Measurements from ENCODE around the gene FAM20B.

FAM20B gene

DNA sequence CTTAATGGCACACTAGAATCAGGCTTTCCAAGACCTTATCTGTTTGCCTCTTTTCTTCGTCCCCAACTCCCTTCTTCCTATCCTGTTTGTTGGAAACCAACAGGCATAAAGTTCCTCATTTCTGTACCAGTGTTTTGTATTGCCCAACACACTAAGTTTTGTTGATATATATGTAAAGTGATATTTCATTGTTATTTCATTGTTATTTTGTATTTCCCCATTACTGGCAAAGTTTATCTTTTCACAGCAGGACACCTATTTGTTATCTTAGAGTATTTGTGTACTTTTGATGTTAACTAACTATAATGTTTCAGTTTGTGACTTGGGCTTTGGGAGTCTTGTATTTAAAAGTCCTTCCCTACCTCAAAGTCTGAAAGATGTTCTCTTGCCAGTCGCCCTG, 27.1 kb downstream of the FAM20B start:
- Histone ChIP-seq H3K36me3 (ENCODE audit: insufficient read depth, insufficient read length, low read length) (peaks cover 24% of the 10 kb centered on the region), H3K9me3 (ENCODE audit: insufficient read depth, low read length) (no peaks in the 10 kb centered on the region)

DNA sequence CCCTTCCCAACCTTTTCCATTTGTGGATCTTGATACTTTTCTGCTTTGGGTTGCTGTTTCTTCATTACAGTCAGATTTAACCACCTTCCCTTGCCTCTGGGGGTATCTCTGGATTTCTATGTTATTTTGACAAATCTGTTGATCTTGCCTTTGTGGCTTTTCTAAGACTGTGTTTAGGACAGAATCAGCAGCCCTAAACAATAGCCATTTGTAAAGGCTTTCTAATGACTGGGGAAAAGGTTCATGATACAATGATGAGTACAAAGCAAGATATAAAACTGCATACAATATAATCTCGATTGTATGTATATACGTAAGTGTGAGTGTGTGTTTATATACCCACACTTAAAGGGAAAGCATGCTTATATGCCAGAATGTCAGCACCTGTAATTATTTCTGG, 27.8 kb downstream of the FAM20B start:
- DNase-seq (ENCODE audit: low read depth, low spot score), result no peak
- TF ChIP-seq SUZ12 (IDR thresholded peaks at IDR 0.05; ENCODE audit: extremely low read depth, insufficient read depth, insufficient read length) (no peak), YY1 (IDR thresholded peaks at IDR 0.05; ENCODE audit: insufficient read depth, insufficient read length) (no peak), ZNF274 (IDR thresholded peaks at IDR 0.05; ENCODE audit: low read depth, low read length) (no peak)

More for the DNA sequence above, 27.1 kb downstream of the FAM20B start:
- no peak for DNase-seq (ENCODE audit: low read depth, low spot score)
- H3K4me1 ChIP-seq (ENCODE audit: insufficient read depth, insufficient read length), result no peaks in the 10 kb centered on the region
- no peaks in the 10 kb centered on the region for H3K27me3 ChIP-seq (ENCODE audit: insufficient read depth, insufficient read length)
- H3K4me3 ChIP-seq (ENCODE audit: insufficient read length, low read depth), result no peak overlapping the region
- no peak overlapping the region for H3K9ac ChIP-seq (ENCODE audit: insufficient read length, low read depth)
- TF ChIP-seq YY1 (IDR thresholded peaks at IDR 0.05; ENCODE audit: insufficient read depth, insufficient read length) (no peak), ZNF274 (IDR thresholded peaks at IDR 0.05; ENCODE audit: low read depth, low read length) (no peak), SUZ12 (IDR thresholded peaks at IDR 0.05; ENCODE audit: extremely low read depth, insufficient read depth, insufficient read length) (no peak)

DNA sequence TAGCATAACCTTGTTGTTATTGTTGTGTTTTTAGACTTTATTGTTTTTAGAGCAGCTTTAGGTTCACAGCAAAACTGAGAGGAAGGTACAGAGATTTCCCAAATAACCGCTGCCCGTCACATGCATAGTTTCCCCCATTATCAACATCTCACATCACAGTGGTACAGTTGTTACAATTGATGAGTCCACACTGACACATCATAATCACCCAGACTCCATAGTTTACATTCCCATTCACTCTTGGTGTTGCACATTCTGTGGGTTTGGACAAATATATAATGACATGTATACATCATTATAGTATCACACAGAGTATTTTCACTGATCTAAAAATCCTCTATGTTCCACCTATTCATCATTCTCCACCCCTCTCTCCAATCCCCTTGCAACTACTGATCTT, 30.2 kb downstream of the FAM20B start:
- Histone ChIP-seq H3K9ac (ENCODE audit: insufficient read length, low read depth) (no peak overlapping the region), H3K36me3 (ENCODE audit: insufficient read depth, insufficient read length, low read length) (peaks cover 21% of the 10 kb centered on the region), H3K4me1 (ENCODE audit: insufficient read depth, insufficient read length) (peaks cover 5% of the 10 kb centered on the region), H3K4me3 (ENCODE audit: insufficient read length, low read depth) (no peak overlapping the region), H3K27me3 (ENCODE audit: insufficient read depth, insufficient read length) (no peaks in the 10 kb centered on the region), H3K9me3 (ENCODE audit: insufficient read depth, low read length) (no peaks in the 10 kb centered on the region)
- TF ChIP-seq SUZ12 (IDR thresholded peaks at IDR 0.05; ENCODE audit: extremely low read depth, insufficient read depth, insufficient read length), result no peak
- no peak for TF ChIP-seq ZNF274 (IDR thresholded peaks at IDR 0.05; ENCODE audit: low read depth, low read length)
- no peak for TF ChIP-seq YY1 (IDR thresholded peaks at IDR 0.05; ENCODE audit: insufficient read depth, insufficient read length)
- no peak for DNase-seq (ENCODE audit: low read depth, low spot score)

More for the DNA sequence above, 27.8 kb downstream of the FAM20B start:
- no peaks in the 10 kb centered on the region for H3K9me3 ChIP-seq (ENCODE audit: insufficient read depth, low read length)
- no peak overlapping the region for H3K9ac ChIP-seq (ENCODE audit: insufficient read length, low read depth)
- no peak overlapping the region for H3K4me3 ChIP-seq (ENCODE audit: insufficient read length, low read depth)
- H3K4me1 ChIP-seq (ENCODE audit: insufficient read depth, insufficient read length), result peaks cover 2% of the 10 kb centered on the region
- no peaks in the 10 kb centered on the region for H3K27me3 ChIP-seq (ENCODE audit: insufficient read depth, insufficient read length)
- H3K36me3 ChIP-seq (ENCODE audit: insufficient read depth, insufficient read length, low read length), result peaks cover 22% of the 10 kb centered on the region

DNA sequence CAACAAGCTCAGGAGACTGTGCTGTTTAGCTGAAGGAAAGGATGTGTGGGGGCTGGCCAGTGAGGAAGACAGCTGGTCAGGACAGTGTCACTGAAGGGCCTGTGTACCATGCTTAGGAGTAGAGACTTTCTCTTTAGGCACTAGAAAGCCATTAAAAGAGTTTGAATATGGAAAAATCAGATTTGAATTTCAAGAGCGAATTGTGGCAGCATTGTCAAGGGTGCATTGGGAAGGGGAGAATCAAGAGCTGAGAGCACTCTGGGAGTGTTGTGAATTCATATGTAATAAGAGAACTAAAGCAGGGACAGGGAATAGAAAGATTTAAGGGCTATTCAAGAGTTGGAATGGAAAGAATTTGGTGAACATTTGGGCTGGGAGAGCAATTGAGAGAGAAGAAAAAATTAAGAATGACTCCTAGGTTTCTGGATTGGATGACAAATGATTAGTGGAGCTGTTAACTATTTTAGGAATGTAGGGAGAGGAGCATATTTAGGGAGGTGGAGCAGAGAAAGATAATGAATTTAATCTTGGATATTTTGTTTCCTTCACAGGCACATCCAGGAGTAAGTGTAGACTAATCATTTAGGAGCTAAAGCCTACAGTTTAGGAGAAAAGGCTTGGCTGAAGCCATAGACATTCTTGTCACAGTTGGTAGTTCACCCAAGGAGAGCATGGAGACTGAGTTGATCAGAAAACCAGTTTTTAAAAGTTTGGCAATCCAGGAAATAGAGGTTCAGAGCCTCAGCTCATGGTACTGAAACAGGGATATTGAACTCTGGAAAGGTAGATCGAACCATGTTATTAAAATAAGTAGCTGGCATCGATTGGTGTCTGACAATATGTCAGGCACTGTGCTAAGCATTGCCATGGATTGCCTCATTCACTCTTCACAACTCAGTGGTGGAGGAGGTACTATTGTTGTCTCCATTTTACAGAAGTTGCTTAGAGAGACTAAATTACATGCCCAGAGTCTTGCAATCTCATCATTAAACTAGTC, 33.1 kb downstream of the FAM20B start:
- peaks cover 23% of the 10 kb centered on the region for H3K36me3 ChIP-seq (ENCODE audit: insufficient read depth, insufficient read length, low read length)
- DNase-seq (ENCODE audit: low read depth, low spot score), result peak; percentile 18
- H3K4me3 ChIP-seq (ENCODE audit: insufficient read length, low read depth), result no peak overlapping the region
- no peak for TF ChIP-seq SUZ12 (IDR thresholded peaks at IDR 0.05; ENCODE audit: extremely low read depth, insufficient read depth, insufficient read length)
- TF ChIP-seq YY1 (IDR thresholded peaks at IDR 0.05; ENCODE audit: insufficient read depth, insufficient read length), result no peak
- H3K4me1 ChIP-seq (ENCODE audit: insufficient read depth, insufficient read length), result peaks cover 5% of the 10 kb centered on the region
- H3K9me3 ChIP-seq (ENCODE audit: insufficient read depth, low read length), result no peaks in the 10 kb centered on the region
- no peak overlapping the region for H3K9ac ChIP-seq (ENCODE audit: insufficient read length, low read depth)
- H3K27me3 ChIP-seq (ENCODE audit: insufficient read depth, insufficient read length), result no peaks in the 10 kb centered on the region

DNA sequence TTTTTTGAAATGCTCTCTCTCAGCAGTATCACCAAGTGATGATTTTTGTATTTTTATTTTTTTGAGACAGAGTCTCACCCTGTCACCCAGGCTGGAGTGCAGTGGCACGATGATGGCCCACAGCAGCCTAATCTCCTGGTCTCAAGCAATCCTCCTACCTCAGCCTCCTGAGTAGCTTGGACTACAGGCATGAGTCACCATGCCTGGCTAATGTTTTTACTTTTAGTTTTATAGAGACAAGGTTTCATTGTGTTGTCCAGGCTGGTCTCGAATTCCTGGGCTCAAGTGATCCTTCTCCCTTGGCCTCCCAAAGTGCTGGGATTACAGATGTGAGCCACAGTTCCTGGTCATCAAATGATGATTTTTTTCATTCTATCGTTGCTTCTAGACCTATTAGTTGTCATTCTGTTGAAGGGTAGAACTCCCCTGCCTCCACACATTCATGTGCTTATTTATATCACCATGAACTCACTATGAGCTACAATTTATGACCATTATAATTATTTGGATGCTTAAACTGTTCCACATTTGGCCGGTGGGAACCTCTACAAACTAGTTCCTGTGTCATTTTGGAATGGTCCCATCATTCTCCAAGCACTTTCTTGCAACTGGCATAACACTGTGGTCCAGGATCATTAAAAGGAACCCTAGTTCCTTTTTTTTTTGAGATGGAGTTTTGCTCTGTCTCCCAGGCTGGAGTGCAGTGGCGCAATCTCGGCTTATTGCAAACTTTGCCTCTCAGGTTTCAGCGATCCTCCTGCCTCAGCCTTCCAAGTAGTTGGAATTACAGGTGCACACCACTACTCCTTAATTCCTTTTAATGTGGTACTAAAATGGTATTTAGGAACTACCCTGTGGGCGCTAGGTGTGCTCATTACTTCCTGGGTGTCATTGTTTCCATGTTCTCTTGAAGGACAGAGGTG, 35.9 kb downstream of the FAM20B start:
- Histone ChIP-seq H3K9ac (ENCODE audit: insufficient read length, low read depth) (no peak overlapping the region), H3K4me3 (ENCODE audit: insufficient read length, low read depth) (no peak overlapping the region), H3K36me3 (ENCODE audit: insufficient read depth, insufficient read length, low read length) (peaks cover 35% of the 10 kb centered on the region), H3K4me1 (ENCODE audit: insufficient read depth, insufficient read length) (peaks cover 5% of the 10 kb centered on the region), H3K27me3 (ENCODE audit: insufficient read depth, insufficient read length) (no peaks in the 10 kb centered on the region), H3K9me3 (ENCODE audit: insufficient read depth, low read length) (no peaks in the 10 kb centered on the region)
- TF ChIP-seq SUZ12 (IDR thresholded peaks at IDR 0.05; ENCODE audit: extremely low read depth, insufficient read depth, insufficient read length), result no peak
- no peak for TF ChIP-seq ZNF274 (IDR thresholded peaks at IDR 0.05; ENCODE audit: low read depth, low read length)
- no peak for TF ChIP-seq YY1 (IDR thresholded peaks at IDR 0.05; ENCODE audit: insufficient read depth, insufficient read length)
- no peak for DNase-seq (ENCODE audit: low read depth, low spot score)

DNA sequence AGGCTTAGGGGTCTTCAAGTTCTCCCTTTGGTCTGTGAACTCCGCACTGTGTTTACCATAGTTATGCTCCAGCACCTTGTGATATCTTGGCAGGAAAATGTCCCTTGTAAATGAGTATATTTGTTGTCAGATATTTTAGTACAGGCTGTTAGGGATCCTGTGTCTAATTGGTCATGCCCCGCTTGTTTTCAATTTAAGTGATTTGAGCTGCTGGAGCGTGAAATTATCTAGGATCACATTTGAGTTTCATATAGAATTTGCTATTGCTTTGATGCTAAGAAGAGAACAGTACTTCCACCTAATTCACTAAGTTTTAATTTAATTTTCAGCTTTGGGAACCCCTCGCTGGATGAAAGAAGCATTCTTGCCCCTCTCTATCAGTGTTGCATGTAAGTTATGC, 40.8 kb downstream of the FAM20B start:
- H3K9me3 ChIP-seq (ENCODE audit: insufficient read depth, low read length), result no peaks in the 10 kb centered on the region
- no peaks in the 10 kb centered on the region for H3K27me3 ChIP-seq (ENCODE audit: insufficient read depth, insufficient read length)
- H3K4me3 ChIP-seq (ENCODE audit: insufficient read length, low read depth), result no peak overlapping the region
- no peak for TF ChIP-seq YY1 (IDR thresholded peaks at IDR 0.05; ENCODE audit: insufficient read depth, insufficient read length)
- no peak for TF ChIP-seq ZNF274 (IDR thresholded peaks at IDR 0.05; ENCODE audit: low read depth, low read length)
- TF ChIP-seq SUZ12 (IDR thresholded peaks at IDR 0.05; ENCODE audit: extremely low read depth, insufficient read depth, insufficient read length), result no peak
- peaks cover 2% of the 10 kb centered on the region for H3K4me1 ChIP-seq (ENCODE audit: insufficient read depth, insufficient read length)
- DNase-seq (ENCODE audit: low read depth, low spot score), result no peak
- H3K36me3 ChIP-seq (ENCODE audit: insufficient read depth, insufficient read length, low read length), result peaks cover 44% of the 10 kb centered on the region
- H3K9ac ChIP-seq (ENCODE audit: insufficient read length, low read depth), result no peak overlapping the region

Data from NT2/D1 (cell line).